Osteocyte (in vitro differentiated cells): Measurements from ENCODE around the gene EIF4B. TPM values are rescaled to one million over a fixed set of nuclear protein-coding genes. Genes with fewer than 3 reads are reported as not detected.
"Not testable (repeated sequence)": the region's sequence is repeated elsewhere in the genome, so short reads cannot be mapped to it uniquely, and the experiment has no call there.

Experiments
- DNase-seq: peaks from one replicate; pipeline ENCODE4 v3.0.0; 2021; ENCODE audit warnings: mixed read lengths; ENCODE audit not compliant: unreplicated experiment; ENCODE audit errors: extremely low spot score
- H3K27ac Mint-ChIP-seq: one replicate; pipeline ENCODE4 v1.8.0; 2021; ENCODE audit warnings: mild to moderate bottlenecking, mixed read lengths; ENCODE audit not compliant: unreplicated experiment
- H3K27me3 Mint-ChIP-seq: one replicate; pipeline ENCODE4 v1.8.0; 2021; ENCODE audit warnings: mixed read lengths; ENCODE audit not compliant: unreplicated experiment
- H3K36me3 Mint-ChIP-seq: one replicate; pipeline ENCODE4 v1.8.0; 2021; ENCODE audit warnings: mixed read lengths; ENCODE audit not compliant: unreplicated experiment
- H3K4me1 Mint-ChIP-seq: one replicate; pipeline ENCODE4 v1.8.0; 2021; ENCODE audit warnings: mixed read lengths; ENCODE audit not compliant: unreplicated experiment
- H3K4me3 Mint-ChIP-seq: one replicate; pipeline ENCODE4 v1.8.0; 2021; ENCODE audit warnings: mild to moderate bottlenecking, moderate library complexity, mixed read lengths; ENCODE audit not compliant: unreplicated experiment
- H3K9me3 Mint-ChIP-seq: one replicate; pipeline ENCODE4 v1.8.0; 2021; ENCODE audit warnings: mixed read lengths; ENCODE audit not compliant: unreplicated experiment
- CTCF ChIP-seq: fragments of 200-600 bp; sonication (generic); IDR thresholded peaks from 2 replicates; pipeline ENCODE4 v1.5.0; 2021; ENCODE audit warnings: antibody characterized with exemption, mild to moderate bottlenecking, moderate library complexity
- total RNA-seq: library from RNA; stranded (reverse); gene quantifications from 2 replicates; pipeline ENCODE4 v1.2.1, GENCODE V29; 2021

Gene EIF4B
- total RNA-seq, 1 donor from 2014 or later = 516 TPM

GRCh38 chr12:53007343-53007742 is 1.1 kb downstream of the EIF4B start:
- H3K36me3 Mint-ChIP-seq = peaks cover 9% of the 10 kb centered on the region
- DNase-seq = no peak
- no peak for TF ChIP-seq CTCF
- H3K4me3 Mint-ChIP-seq = peak overlapping the region; percentile 99
- H3K9me3 Mint-ChIP-seq = no peaks in the 10 kb centered on the region
- no peaks in the 10 kb centered on the region for H3K27me3 Mint-ChIP-seq
- H3K27ac Mint-ChIP-seq = peak overlapping the region; percentile 98
- H3K4me1 Mint-ChIP-seq = peaks cover 54% of the 10 kb centered on the region

DNA sequence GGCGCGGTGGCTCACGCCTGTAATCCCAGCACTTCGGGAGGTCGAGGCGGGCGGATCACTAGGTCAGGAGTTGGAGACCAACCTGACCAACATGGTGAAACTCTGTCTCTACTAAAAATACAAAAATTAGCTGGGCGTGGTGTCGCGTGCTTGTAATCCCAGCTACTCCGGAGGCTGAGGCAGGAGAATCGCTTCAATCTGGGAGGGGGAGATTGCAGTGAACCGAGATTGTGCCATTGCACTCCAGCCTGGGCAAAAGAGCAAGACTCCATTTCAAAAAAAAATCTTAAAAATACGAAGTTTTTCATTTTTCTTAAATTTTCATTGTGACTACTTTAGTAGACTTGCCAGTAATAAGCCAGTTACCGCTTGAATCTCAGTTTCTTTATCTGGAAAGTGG is 2.5 kb downstream of the EIF4B start:
- peaks cover 54% of the 10 kb centered on the region for H3K4me1 Mint-ChIP-seq
- DNase-seq, H3K4me3 Mint-ChIP-seq, H3K9me3 Mint-ChIP-seq, H3K36me3 Mint-ChIP-seq, H3K27me3 Mint-ChIP-seq, H3K27ac Mint-ChIP-seq: not testable (repeated sequence)

GRCh38 chr12:53010955-53011354 is 4.7 kb downstream of the EIF4B start:
- peaks cover 11% of the 10 kb centered on the region for H3K36me3 Mint-ChIP-seq
- no peaks in the 10 kb centered on the region for H3K9me3 Mint-ChIP-seq
- no peak overlapping the region for H3K4me3 Mint-ChIP-seq
- no peak for TF ChIP-seq CTCF
- DNase-seq = no peak
- H3K4me1 Mint-ChIP-seq = peaks cover 48% of the 10 kb centered on the region
- no peaks in the 10 kb centered on the region for H3K27me3 Mint-ChIP-seq
- H3K27ac Mint-ChIP-seq = no peak overlapping the region

GRCh38 chr12:53011889-53012288 is 5.6 kb downstream of the EIF4B start:
- no peak for TF ChIP-seq CTCF
- no peak for DNase-seq
- Mint-ChIP-seq H3K4me3 (no peak overlapping the region), H3K36me3 (peaks cover 15% of the 10 kb centered on the region), H3K27ac (no peak overlapping the region), H3K4me1 (peaks cover 49% of the 10 kb centered on the region), H3K9me3 (no peaks in the 10 kb centered on the region), H3K27me3 (no peaks in the 10 kb centered on the region)

GRCh38 chr12:53012928-53013327 is 6.7 kb downstream of the EIF4B start:
- Mint-ChIP-seq H3K27ac (no peak overlapping the region), H3K9me3 (no peaks in the 10 kb centered on the region), H3K4me1 (peaks cover 40% of the 10 kb centered on the region), H3K4me3 (no peak overlapping the region), H3K36me3 (peaks cover 23% of the 10 kb centered on the region), H3K27me3 (no peaks in the 10 kb centered on the region)
- no peak for TF ChIP-seq CTCF
- no peak for DNase-seq

- TF ChIP-seq CTCF = no peak
- Mint-ChIP-seq H3K9me3 (no peaks in the 10 kb centered on the region), H3K4me1 (peaks cover 25% of the 10 kb centered on the region), H3K27me3 (no peaks in the 10 kb centered on the region), H3K4me3 (no peak overlapping the region), H3K36me3 (peaks cover 27% of the 10 kb centered on the region), H3K27ac (no peak overlapping the region)
- DNase-seq = no peak
Observed at GRCh38 chr12:53014709-53015108, 8.5 kb downstream of the EIF4B start.
